Iris pigment epithelial cell (primary cell): ENCODE data around the gene SCYGR3.
"Not testable (repeated sequence)": the region's sequence is repeated elsewhere in the genome, so short reads cannot be mapped to it uniquely, and the experiment has no call there.

Source experiments
- DNase-seq: peaks from one replicate; pipeline ENCODE4 v3.0.0-alpha.2; 2011; ENCODE audit warnings: low read depth

Gene SCYGR3

DNA sequence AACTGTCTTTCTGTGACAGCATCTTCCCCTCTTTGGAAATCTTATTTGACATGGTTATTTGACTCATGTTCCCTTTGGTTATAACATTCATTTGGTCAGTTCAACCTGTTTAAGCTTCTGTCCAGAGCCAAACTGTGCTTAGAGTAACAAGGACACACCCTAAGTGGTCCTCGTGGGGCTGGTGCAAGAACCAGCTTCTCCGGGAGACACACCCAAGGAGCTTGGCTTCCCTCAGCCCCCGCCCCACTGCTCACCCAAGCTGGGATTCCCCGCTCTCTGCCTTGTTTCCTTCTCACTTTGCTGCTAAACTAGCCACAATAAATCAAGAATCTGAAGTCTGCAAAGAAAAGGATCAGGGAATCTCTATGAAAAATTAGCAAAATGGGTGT, 1.4 kb downstream of the SCYGR3 start:
- DNase-seq, result no peak

- no peak for DNase-seq
Observed at GRCh38 chr2:227612546-227613271, 1.9 kb downstream of the SCYGR3 start.

DNA sequence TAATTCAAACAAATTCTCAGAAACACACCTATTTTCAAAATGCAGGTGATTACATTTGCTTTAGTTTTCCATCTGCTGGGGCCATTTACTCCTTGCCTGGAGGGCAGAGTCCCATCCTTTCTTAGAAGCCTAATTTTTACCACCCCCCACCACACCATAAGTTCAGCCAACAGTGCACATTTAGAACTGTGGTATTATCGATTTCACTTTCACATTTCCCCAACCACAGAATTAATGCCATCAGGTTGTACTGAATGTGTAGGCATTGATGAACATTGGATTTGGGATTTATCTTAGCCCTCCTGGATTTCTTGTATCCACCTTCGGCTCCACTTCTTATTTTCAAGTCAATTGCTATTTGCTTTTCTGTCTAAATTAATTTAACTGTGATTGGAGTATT, 4.5 kb downstream of the SCYGR3 start:
- no peak for DNase-seq

GRCh38 chr2:227608561-227609338, 5.9 kb downstream of the SCYGR3 start:
- DNase-seq, result no peak

- DNase-seq, result peak; percentile 47
Observed at GRCh38 chr2:227607941-227608340, 6.7 kb downstream of the SCYGR3 start.

DNA sequence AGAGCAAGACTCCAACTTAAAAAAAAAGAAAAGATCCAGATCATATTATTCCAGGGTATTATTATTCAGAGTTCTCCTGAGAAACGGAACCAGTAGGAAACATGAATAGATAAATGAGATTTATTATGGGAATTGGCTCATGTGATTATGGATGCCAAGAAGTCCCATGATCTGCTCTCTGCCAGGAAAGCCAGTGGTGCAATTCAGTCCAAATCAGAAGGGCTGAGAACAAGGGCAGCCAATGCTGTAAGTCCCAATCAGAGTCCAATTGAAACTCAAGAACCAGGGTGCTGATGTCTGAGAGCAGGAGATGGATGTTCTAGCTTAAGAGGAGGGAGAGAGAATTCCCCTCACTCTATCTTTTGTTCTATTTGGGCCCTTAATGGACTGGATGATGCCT, 8.2 kb downstream of the SCYGR3 start:
- no peak for DNase-seq

DNA sequence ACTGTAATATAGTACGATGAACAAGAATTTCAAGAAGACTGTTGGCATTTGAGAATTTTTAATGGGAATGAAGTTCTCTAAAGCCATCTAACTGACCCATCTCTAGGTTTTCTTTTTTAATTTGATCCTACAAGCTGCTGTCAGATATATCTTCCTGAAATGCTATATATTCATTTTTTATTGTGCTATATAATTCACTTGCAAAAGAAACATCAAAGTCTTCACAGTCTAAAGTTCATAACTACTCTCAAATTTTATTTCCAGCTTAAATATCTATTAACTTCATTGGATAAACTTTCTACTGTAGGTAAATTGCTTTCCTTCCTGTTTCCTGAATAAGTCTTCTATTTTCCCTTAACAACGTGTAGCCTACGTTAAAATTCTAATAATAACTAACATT, 12.3 kb downstream of the SCYGR3 start:
- DNase-seq, result no peak

DNA sequence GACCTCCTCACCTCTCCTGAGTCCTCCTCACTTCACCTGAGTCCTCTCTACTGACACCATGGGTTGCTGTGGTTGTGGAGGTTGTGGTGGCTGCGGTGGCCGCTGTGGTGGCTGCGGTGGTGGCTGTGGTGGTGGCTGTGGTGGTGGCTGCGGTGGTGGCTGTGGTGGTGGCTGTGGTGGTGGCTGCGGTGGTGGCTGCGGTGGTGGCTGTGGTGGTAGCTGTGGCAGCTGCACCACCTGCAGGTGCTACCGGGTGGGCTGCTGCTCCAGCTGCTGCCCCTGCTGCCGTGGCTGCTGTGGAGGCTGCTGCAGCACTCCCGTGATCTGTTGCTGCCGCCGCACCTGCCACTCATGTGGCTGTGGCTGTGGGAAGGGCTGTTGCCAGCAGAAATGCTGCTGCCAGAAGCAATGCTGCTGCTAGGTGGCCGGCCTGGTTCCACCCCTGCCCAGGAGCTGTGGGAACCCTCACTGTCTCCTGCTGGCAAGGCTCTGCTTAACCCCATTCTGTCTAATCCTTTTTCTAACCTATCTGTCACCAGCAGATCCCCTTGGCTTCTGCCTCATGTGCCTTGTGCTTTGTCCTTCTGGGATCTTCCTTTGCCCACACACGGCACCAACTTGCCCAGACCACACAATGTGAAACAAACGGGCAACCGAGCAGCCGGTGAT, 15.7 kb downstream of the SCYGR3 start, which contains the start of gene SCYGR2:
TSS of gene SCYGR2 (plus strand) at position 59 of the 669 bp plus-strand sequence. CDS start at position 59, 0 bp downstream.
- not testable (repeated sequence) for DNase-seq

GRCh38 chr2:227597998-227598397, 16.6 kb downstream of the SCYGR3 start:
- no peak for DNase-seq

- no peak for DNase-seq
Observed at GRCh38 chr2:227597036-227597435, 17.6 kb downstream of the SCYGR3 start.

- DNase-seq, result no peak
Observed at GRCh38 chr2:227595797-227596196, 18.8 kb downstream of the SCYGR3 start.

- no peak for DNase-seq
Observed at GRCh38 chr2:227592694-227593387, 21.8 kb downstream of the SCYGR3 start.

DNA sequence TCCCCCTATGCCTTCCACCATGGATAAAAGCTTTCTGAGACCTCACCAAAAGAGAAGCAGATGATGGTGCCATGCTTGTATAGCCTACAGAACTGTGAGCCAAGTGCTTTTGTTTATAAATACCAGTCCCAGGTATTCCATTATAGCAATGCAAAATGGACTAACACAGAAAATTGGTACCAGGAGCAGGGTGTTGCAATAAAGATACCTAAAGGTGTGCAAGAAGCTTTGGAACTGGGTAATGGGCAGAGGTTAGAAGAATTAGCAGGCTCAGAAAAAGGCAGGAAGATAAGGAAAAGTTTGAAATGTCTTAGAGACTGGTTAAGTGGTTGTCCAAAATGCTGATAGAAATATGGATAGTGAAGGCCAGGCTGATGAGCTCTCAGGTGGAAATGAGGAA, 32.3 kb downstream of the SCYGR3 start:
- no peak for DNase-seq

DNA sequence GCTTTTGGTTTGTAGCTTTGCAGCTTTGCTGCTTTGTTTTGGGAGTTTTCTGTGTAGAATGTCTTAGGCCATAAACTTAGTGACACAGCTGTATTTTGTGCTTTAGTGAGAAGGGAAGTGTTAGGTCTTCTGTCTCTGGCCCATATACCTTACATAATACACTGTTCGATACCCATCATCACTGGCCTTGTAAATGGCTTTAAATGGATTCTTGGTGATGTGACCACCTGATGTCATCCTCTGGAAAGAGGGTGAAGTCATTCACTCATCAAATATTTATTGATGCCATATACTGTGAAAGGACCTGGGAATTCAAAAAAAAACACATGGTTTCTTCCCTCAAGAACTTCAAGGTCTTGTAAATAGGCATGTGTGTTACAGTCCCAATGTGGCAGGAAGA, 34.8 kb downstream of the SCYGR3 start:
- DNase-seq, result no peak

DNA sequence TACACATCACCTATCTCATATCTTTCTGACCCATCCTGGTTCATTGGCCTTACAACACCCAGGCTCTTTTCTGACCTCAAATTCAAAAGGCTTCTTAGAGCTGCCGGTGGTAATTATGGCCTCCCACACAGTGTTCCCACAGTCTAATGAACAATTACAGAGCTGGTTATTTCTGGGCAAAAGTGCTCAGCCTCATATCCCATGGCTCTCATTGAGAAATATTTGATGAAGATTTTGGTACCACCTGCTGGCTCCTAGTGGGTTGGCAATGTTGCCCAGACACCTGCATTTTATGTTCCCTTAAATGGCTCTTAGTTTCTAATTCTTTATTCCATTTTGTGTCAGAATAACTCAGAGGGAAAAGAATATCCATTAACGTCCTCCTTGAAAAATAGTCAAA, 36.0 kb downstream of the SCYGR3 start:
- DNase-seq, result no peak

DNA sequence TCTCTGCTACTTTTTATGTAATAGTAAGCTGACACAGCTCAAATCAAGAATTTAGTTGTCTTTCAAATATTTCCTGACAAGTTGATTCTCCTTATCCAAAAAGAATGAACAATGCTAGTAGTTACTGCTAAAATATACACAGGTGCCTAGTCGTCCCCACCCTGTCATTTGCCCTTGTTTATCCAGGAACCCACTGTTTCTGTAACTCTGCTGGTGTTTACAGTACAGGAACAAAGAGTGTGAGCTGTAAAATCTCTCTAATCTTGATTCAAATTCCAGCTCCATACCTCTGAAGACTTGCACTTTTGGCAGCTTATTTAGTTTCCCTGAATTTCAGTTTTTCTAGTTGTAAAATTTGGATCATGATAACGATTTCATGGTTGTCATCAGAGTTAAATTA, 37.1 kb downstream of the SCYGR3 start:
- DNase-seq, result no peak

- DNase-seq, result no peak
Observed at GRCh38 chr2:227576812-227577211, 37.8 kb downstream of the SCYGR3 start.

- peak; percentile 32 for DNase-seq
Observed at GRCh38 chr2:227576110-227576509, 38.5 kb downstream of the SCYGR3 start.

DNA sequence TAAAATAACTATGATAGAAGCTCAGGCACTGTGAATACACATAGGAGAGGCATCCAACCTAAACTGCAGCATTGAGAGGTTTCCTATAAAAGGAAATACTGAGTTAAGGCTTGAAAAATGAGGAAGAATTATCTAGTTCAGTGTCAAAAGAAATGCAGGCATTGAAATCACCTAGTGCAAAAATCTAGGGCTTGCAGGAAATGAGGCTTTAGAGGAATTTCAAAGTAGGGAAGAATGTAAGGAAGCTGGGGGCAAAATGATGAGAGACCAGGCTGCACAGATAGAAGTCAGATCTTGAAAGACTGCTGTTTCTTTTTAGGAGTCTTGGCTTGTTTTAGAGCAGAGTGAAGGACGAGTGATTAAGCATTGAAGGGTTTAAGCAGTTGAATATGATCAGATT, 44.0 kb downstream of the SCYGR3 start:
- DNase-seq, result no peak

DNA sequence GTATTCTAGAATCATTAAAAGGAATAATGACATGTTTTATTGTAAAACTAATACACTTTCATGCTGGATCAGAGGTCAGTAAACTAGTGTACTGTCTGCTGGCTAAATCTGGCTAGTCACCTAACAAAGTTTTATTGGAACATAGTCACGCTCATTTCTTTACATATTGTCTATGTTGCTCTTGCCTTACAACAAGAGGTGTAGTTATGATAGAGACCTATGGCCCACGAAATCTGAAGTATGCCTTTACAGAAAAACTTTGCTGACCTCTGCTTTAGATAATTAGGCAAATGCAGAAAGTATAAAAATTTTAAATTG, 45.8 kb downstream of the SCYGR3 start:
- no peak for DNase-seq

DNA sequence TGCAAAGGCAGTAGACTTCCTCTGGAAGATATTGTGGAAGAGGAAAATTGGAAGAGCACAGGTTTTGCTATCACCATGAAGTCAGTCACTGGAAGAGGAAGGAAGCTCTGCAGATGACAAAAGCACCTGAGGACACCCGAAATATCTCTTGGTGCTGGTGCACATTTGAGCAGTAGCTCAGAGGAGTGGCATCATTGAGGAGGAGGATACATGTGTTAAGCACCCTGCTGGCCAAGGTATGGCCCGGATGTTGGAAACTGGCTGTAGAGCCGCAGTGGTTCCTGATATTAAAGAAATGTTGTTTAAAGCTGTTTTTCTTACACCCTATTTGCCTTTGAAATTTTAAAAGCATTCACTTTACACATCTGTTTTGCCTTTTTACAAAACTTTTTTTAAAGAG, 48.6 kb downstream of the SCYGR3 start:
- DNase-seq, result no peak

DNA sequence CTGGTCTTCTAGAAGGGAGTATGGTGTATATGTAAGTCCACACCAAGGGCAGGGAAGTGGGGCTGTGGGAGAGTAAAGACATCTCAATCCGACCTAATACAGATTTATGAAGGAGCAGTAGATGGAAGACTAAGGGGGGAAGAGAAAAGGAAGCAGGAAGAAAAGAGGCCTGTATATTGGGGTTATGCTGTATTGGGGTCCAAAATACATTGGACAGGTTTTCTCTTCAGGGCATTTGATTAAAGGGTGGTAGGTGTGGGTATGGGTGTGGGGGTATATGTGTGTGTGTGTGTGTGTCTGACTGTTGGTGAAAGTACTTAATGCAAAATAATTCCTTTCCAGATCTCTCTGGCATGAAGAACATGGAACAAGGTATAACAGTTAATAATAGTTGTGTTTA, 49.6 kb downstream of the SCYGR3 start:
- DNase-seq, result no peak
